Measurements from ENCODE around the gene PNPLA7. TPM values are rescaled to one million over a fixed set of nuclear protein-coding genes. Genes with fewer than 3 reads are reported as not detected.

The PNPLA7 gene
- total RNA-seq, 2 donors from 2014 or later, result 5.8 to 6.1 TPM

- intact Hi-C loops (cut with DNase I), result no loop called here
- DNase-seq (peak; percentile 21), ATAC-seq (no peak)
Observed at GRCh38 chr9:137434498-137435380, 115.5 kb downstream of the PNPLA7 start.

GRCh38 chr9:137433916-137434431 lies 116.2 kb downstream of the PNPLA7 start:
- ATAC-seq, result no peak
- peak; percentile 21 for DNase-seq
- intact Hi-C loops (cut with DNase I), result no loop called here

GRCh38 chr9:137433349-137433915 lies 116.8 kb downstream of the PNPLA7 start:
- ATAC-seq (no peak), DNase-seq (peak; percentile 23)
- intact Hi-C loops (cut with DNase I), result no loop called here

- intact Hi-C loops (cut with DNase I), result no loop called here
- DNase-seq (peak; percentile 20), ATAC-seq (no peak)
Observed at GRCh38 chr9:137432687-137433348, 117.4 kb downstream of the PNPLA7 start.

- intact Hi-C loops (cut with DNase I), result no loop called here
- DNase-seq, result peak; percentile 17
- ATAC-seq, result no peak
Observed at GRCh38 chr9:137431416-137431931, 118.7 kb downstream of the PNPLA7 start.

- ATAC-seq, result no peak
- intact Hi-C loops (cut with DNase I), result no loop called here
- peak; percentile 17 for DNase-seq
Observed at GRCh38 chr9:137430723-137431415, 119.3 kb downstream of the PNPLA7 start.

GRCh38 chr9:137429974-137430722 lies 120.1 kb downstream of the PNPLA7 start:
- ATAC-seq (no peak), DNase-seq (peak; percentile 19)
- intact Hi-C loops (cut with DNase I), result no loop called here

GRCh38 chr9:137429546-137429890 lies 120.7 kb downstream of the PNPLA7 start:
- DNase-seq (peak; percentile 20), ATAC-seq (no peak)
- intact Hi-C loops (cut with DNase I), result no loop called here

- intact Hi-C loops (cut with DNase I), result no loop called here
- no peak for ATAC-seq
- peak; percentile 17 for DNase-seq
Observed at GRCh38 chr9:137428841-137429545, 121.2 kb downstream of the PNPLA7 start.

GRCh38 chr9:137428311-137428630 lies 121.9 kb downstream of the PNPLA7 start:
- intact Hi-C loops (cut with DNase I), result no loop called here

GRCh38 chr9:137427454-137428310 lies 122.5 kb downstream of the PNPLA7 start:
- ATAC-seq (no peak), DNase-seq (peak; percentile 3)
- intact Hi-C loops (cut with DNase I), result no loop called here

More at GRCh38 chr9:137428311-137428630, 121.9 kb downstream of the PNPLA7 start:
- DNase-seq (no peak), ATAC-seq (no peak)

GRCh38 chr9:137426018-137426681 lies 124.1 kb downstream of the PNPLA7 start:
- no peak for ATAC-seq
- intact Hi-C loops (cut with DNase I), result no loop called here
- peak; percentile 17 for DNase-seq

GRCh38 chr9:137423514-137424291 lies 126.5 kb downstream of the PNPLA7 start:
- DNase-seq (no peak), ATAC-seq (peak; percentile 24 to 52)
- intact Hi-C loops (cut with DNase I), result no loop called here

- intact Hi-C loops (cut with DNase I), result no loop called here
- ATAC-seq, result peak; percentile 95 to 98
- peak; percentile 94 for DNase-seq
Observed at GRCh38 chr9:137422604-137423513, 127.3 kb downstream of the PNPLA7 start, which contains the start of the genes EXD3 and NOXA1. EXD3 (minus strand) TSS chr9:137423162; CDS start chr9:137395357, 27,805 bp downstream. NOXA1 (plus strand) TSS chr9:137423393; CDS start chr9:137423530, 137 bp downstream.
